Measurements from ENCODE around the gene SMIM41. TPM values are rescaled to one million over a fixed set of nuclear protein-coding genes. Genes with fewer than 3 reads are reported as not detected.

SMIM41 gene
- total RNA-seq, 2 experiments from 2014 or later: not detected

- DNase-seq (ENCODE audit: low spot score): peak; percentile 87
- H3K4me1 ChIP-seq (ENCODE audit: insufficient read depth, low read length, poor library complexity, severe bottlenecking): peaks cover 62% of the 10 kb centered on the region
- POLR2A ChIA-PET: interaction anchor here (0.9 to 1.4 kb wide), 2 partner anchors 9 to 11 kb away, joined by 3 to 4 read pairs; no protein-coding TSS in a partner anchor
- CTCF ChIA-PET (ENCODE audit: unreplicated experiment): interaction anchor here (0.6 kb wide), 1 partner anchor 11 kb away, joined by 3 read pairs; no protein-coding TSS in a partner anchor
- no peaks in the 10 kb centered on the region for H3K9me2 ChIP-seq (ENCODE audit: insufficient read depth, low read length)
- peaks cover 26% of the 10 kb centered on the region; the same call in 1 of the 2 replicates for H3K36me3 ChIP-seq (ENCODE audit: insufficient read depth, low read length)
- peak overlapping the region; percentile 64 for H3K4me3 ChIP-seq (ENCODE audit: low read depth, low read length, poor library complexity, severe bottlenecking)
- no peaks in the 10 kb centered on the region for H4K20me1 ChIP-seq (ENCODE audit: insufficient read depth, low read length)
- peaks cover 29% of the 10 kb centered on the region; the same call in 1 of the 2 replicates for H3K79me2 ChIP-seq (ENCODE audit: insufficient read depth, low read depth, low read length)
- no TSS peak for BruUV-seq (replicated peaks)
- intact Hi-C loops (cut with micrococcal nuclease; ENCODE audit: unreplicated experiment): loop anchor here (1.0 kb wide), 1 partner anchor 42 kb away; no protein-coding TSS in a partner anchor
- H3K27ac ChIP-seq (ENCODE audit: low read depth, low read length, poor library complexity, severe bottlenecking): peak overlapping the region; percentile 69
- H2AFZ ChIP-seq (ENCODE audit: low read length): peak overlapping the region; percentile 13; the same call in 1 of the 2 replicates
- TF ChIP-seq EZH2phosphoT487 (IDR thresholded peaks at IDR 0.05; ENCODE audit: borderline replicate concordance, low read depth, low read length) (no peak), CTCF (conservative IDR thresholded peaks at IDR 0.05; ENCODE audit: low read length) (peak; percentile 72)
- H3K9me3 ChIP-seq (ENCODE audit: low read length): no peaks in the 10 kb centered on the region
- H3K4me2 ChIP-seq (ENCODE audit: low read length): peak overlapping the region; percentile 84
Measured at GRCh38 chr12:52041695-52042123, 37.8 kb upstream of the SMIM41 start.

DNA sequence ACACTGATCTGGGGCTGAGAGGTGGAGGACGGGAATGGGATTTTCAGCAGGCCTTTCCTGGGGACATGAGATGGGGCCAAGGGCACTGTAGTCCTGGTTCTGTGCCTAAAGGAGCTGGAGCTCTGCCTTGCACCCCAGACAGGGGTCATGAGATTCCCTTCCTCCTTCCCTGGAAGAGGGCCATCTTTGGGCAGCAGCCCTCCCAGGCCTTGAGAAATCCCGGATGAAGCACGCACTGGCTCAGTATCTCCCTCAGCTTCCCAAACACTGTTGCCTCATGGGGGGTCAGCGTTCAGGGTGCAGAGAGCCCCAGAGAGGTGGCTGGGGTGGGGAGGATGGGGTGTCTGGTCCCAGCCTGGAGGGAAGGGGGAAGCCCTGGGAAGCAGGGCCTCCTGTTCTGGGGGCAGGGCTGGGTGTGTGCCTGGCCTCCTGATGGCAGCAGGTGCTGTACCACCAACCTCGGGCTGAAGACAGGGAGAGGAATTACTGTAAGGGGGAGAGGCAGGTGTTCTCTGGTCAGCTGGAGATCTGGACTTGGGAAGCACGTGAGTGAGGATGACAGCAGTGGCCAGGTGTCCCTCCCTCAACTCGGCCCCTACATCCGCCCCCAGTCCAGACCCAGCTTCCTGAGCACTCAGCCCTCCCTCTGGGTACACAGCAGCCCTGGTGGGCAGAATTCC lies 36.7 kb upstream of the SMIM41 start:
- H3K4me2 ChIP-seq (ENCODE audit: low read length): peak overlapping the region; percentile 84
- POLR2A ChIA-PET: interaction anchor here (0.5 to 1.4 kb wide), 2 partner anchors 10 to 806 kb away, joined by 3 to 4 read pairs; partner anchors contain the start of gene KRT78
- H3K4me1 ChIP-seq (ENCODE audit: insufficient read depth, low read length, poor library complexity, severe bottlenecking): peaks cover 60% of the 10 kb centered on the region

More for the DNA sequence above, 36.7 kb upstream of the SMIM41 start:
- no peak for DNase-seq (ENCODE audit: low spot score)
- peak overlapping the region; percentile 69 for H3K27ac ChIP-seq (ENCODE audit: low read depth, low read length, poor library complexity, severe bottlenecking)
- peaks cover 29% of the 10 kb centered on the region; the same call in 1 of the 2 replicates for H3K36me3 ChIP-seq (ENCODE audit: insufficient read depth, low read length)
- H3K79me2 ChIP-seq (ENCODE audit: insufficient read depth, low read depth, low read length): peaks cover 25% of the 10 kb centered on the region; the same call in 1 of the 2 replicates
- no peak overlapping the region for H2AFZ ChIP-seq (ENCODE audit: low read length)
- H4K20me1 ChIP-seq (ENCODE audit: insufficient read depth, low read length): no peaks in the 10 kb centered on the region
- TF ChIP-seq EZH2phosphoT487 (IDR thresholded peaks at IDR 0.05; ENCODE audit: borderline replicate concordance, low read depth, low read length) (no peak), CTCF (conservative IDR thresholded peaks at IDR 0.05; ENCODE audit: low read length) (no peak)
- no peaks in the 10 kb centered on the region for H3K9me3 ChIP-seq (ENCODE audit: low read length)
- H3K4me3 ChIP-seq (ENCODE audit: low read depth, low read length, poor library complexity, severe bottlenecking): peak overlapping the region; percentile 64
- CTCF ChIA-PET (ENCODE audit: unreplicated experiment): no interaction called here
- H3K9me2 ChIP-seq (ENCODE audit: insufficient read depth, low read length): no peaks in the 10 kb centered on the region
- intact Hi-C loops (cut with micrococcal nuclease; ENCODE audit: unreplicated experiment): loop anchor here (1.0 kb wide), 1 partner anchor 40 kb away; no protein-coding TSS in a partner anchor
- BruUV-seq (replicated peaks): no TSS peak
